GM10847 (cell line): ENCODE data around the gene DPEP1.

ENCODE experiments used
- POLR2A ChIP-seq: IDR thresholded peaks from 2 replicates; pipeline ENCODE4 v1.6.1; 2011; ENCODE audit not compliant: insufficient read length; ENCODE audit errors: extremely low read depth

Gene DPEP1

GRCh38 chr16:89620406-89620841 is 7.0 kb downstream of the DPEP1 start:
- TF ChIP-seq POLR2A: no peak

- TF ChIP-seq POLR2A: no peak
Measured at GRCh38 chr16:89621136-89621697, 7.8 kb downstream of the DPEP1 start.

- no peak for TF ChIP-seq POLR2A
Measured at GRCh38 chr16:89621698-89622409, 8.4 kb downstream of the DPEP1 start.

DNA sequence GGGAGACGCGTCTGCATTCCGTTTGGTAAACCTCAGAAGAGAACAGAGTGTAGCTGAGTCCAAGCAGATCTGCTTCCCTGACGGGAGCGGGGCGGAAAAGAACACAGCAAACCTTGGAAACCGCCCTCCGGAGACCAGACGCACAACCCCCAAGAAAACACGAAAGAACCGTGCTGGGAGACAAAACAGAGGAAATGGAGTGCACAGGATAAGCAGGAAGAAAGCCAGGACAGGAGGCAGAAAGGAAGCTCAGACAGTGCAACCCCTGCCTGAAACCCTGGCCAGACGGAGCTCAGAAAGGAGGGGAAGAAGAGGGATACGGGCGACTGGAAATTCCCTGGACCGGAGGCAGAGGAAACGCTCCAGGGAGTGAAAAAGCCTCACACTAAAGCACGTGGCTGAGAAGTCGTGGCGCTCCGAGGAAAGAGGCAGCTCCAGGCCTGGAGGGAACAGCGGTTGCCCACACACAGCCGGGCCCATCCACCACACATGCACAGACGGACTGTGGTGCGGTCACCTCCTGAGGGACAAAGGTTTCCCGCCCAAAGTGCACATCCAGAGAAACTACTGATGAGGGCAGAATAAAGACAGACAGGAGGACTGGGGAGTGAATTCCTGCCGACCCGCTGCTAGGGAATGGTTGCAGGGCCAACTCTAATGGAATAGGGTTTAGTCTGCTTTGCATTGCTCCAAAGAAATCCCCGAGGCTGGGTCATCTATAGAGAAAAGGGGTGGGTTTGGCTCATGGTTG is 10.2 kb downstream of the DPEP1 start:
- TF ChIP-seq POLR2A: no peak

- TF ChIP-seq POLR2A: no peak
Measured at GRCh38 chr16:89624777-89625761, 11.6 kb downstream of the DPEP1 start.

DNA sequence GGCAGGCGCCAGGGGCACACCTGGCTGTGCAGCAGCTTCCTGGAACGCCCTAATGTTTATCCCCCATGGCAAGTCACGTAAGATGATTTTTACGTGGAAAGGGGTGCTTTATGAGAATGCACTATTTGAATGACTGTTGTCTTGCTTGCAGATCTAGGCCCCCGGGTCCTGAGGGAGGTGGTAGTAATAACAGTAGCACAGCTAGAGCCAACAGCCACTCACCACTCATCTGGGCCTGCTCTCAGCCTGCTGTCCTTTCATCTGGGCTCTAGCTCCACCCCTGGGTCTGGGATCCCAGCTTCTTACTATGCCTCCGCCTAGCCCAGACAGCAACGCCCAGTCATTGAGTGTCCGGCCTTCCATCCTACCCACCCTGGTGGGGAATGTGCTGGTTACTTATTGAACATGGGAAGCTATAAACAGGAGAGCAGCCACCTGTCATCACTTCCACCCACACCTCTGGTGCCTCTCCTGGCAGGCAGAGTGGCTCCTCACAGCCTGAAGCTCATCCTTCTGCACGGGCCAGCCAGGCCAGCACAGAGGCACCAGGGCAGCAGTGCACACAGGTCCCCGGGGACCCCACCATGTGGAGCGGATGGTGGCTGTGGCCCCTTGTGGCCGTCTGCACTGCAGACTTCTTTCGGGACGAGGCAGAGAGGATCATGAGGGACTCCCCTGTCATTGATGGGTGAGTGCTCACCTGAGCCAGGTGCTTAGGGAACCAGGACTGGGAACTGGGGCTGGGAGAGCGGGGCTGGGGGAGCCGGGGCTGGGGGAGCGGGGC is 16.6 kb downstream of the DPEP1 start:
- no peak for TF ChIP-seq POLR2A

DNA sequence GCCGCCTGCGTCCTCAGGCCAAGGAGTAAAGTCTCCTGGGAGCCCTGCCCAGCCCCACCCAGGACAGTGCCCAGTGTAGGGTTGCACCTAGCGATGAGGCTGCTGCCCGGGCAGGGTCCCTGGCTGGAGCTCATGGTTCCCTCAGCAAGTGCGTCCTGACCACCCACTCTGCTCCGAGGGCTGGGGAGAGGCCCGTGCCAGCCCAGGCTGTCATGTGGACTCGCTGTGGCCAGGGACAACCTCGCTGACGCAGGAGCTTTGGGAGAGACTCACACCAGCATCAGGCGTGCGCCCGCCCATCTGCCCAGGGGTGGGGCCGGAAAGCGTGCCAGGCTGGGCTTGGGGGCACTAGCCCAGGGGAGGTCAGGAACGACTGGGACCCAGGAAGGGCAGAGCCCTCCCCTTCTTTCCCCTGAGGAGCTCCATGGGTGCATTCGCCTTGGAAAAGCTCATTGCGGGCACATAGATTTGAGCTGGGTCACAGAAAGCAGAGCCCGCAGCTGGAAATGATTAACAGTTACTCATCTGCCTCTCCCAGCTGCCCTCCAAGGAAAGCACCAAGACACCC is 19.7 kb downstream of the DPEP1 start:
- TF ChIP-seq POLR2A: no peak

DNA sequence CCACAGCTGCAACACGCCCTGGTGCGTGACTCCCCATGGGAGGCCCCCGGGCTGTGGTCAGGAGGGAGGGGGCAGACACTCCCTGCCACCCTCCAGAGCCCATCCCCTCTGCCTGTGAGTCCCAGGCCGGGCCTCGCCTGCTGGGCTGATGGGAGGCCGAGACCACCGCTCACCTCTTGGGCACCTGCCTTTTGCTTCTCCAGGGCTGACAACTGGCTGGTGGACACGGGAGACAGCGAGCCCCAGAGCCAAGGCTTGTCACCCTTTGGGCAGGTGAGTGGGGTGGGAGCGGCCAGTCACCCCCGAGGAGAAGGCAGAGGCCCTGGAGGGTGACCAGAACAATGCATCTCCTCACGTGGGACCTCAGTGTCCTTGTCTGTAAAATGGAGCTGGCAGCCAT is 23.2 kb downstream of the DPEP1 start:
- TF ChIP-seq POLR2A: no peak

DNA sequence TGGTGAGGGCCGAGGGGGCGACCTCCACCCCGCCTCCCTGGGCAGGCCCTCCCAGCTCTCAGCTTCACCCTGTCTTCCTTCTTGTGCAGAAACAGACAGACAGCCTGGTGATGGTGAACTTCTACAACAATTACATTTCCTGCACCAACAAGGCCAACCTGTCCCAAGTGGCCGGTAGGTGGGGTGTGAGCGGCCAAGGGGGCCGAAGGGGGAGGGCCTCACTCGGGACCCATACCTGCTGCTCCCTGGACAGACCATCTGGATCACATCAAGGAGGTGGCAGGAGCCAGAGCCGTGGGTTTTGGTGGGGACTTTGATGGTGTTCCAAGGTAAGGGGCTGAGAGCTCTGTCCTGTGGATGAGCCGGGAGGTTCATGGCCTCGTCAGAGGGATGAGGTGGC is 23.9 kb downstream of the DPEP1 start:
- TF ChIP-seq POLR2A: no peak

DNA sequence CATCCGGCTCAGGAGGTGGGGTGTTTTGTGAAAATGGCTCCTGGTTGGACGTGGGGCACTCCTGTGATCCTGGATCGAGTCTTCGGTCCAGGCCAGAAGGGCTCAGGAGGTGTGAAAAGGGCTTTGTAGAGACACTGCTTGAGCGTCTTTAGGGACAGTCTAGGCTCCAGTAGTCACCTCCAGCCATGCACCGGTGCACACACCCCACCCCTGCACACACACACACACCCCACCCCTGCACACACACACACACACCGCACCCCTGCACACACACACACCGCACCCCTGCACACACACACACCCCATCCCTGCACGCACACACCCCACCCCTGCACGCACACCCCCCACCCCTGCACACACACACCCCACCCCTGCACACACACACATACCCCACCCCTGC is 25.0 kb downstream of the DPEP1 start:
- no peak for TF ChIP-seq POLR2A

DNA sequence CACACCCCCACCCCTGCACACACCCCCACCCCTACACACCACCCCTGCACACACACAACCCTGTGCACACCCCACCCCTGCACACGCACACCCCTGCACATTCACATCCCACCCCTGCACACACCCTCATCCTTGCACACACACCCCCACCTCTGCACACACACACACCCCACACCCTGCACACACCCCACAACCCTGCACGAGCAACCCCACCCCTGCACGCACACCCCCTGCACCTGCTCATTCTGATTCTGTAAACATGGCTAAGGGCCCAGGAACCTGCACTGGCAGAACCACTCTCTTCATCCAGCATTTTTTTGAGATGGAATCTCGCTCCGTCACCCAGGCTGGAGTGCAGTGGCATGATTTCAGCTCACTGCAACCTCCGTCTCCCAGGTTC is 25.9 kb downstream of the DPEP1 start:
- no peak for TF ChIP-seq POLR2A

- TF ChIP-seq POLR2A: no peak
Measured at GRCh38 chr16:89641458-89642119, 28.1 kb downstream of the DPEP1 start.

GRCh38 chr16:89642574-89642973 is 29.1 kb downstream of the DPEP1 start:
- no peak for TF ChIP-seq POLR2A
